Astrocyte (in vitro differentiated cells and primary cell): ENCODE results near the gene UQCRFS1. TPM values are rescaled to one million over a fixed set of nuclear protein-coding genes. Genes with fewer than 3 reads are reported as not detected.

Source experiments
- DNase-seq: peaks from one replicate; pipeline ENCODE4 v3.0.0-alpha.2; 2010; ENCODE audit warnings: low read depth
- FAIRE-seq: peaks from 2 replicates; lab custom pipeline; 2011; peaks lifted over from hg19 to GRCh38; lab: Jason Lieb, UNC
- H2AFZ ChIP-seq: 2 replicates; pipeline ENCODE4 v1.6.0; 2012; ENCODE audit warnings: low read depth, low read length, inconsistent platforms
- H3K27ac ChIP-seq: 2 replicates; pipeline ENCODE4 v1.5.1; 2011; ENCODE audit warnings: low read depth, low read length, inconsistent platforms
- H3K27me3 ChIP-seq: 2 replicates; pipeline ENCODE4 v1.6.0; 2011; ENCODE audit warnings: low read length, inconsistent platforms; ENCODE audit not compliant: insufficient read depth
- H3K36me3 ChIP-seq: 2 replicates; pipeline ENCODE4 v1.5.1; 2011; ENCODE audit warnings: low read length, inconsistent platforms; ENCODE audit not compliant: insufficient read depth
- H3K4me1 ChIP-seq: 2 replicates; pipeline ENCODE4 v1.5.1; 2011; ENCODE audit warnings: low read length, inconsistent platforms; ENCODE audit not compliant: insufficient read depth
- H3K4me2 ChIP-seq: 2 replicates; pipeline ENCODE4 v1.6.0; 2012; ENCODE audit warnings: low read length, inconsistent platforms
- H3K4me3 ChIP-seq: 2 replicates; pipeline ENCODE4 v1.5.1; 2011; ENCODE audit warnings: low read depth, mild to moderate bottlenecking, low read length, inconsistent platforms; ENCODE audit not compliant: insufficient read depth
- H3K79me2 ChIP-seq: 2 replicates; pipeline ENCODE4 v1.6.0; 2012; ENCODE audit warnings: mild to moderate bottlenecking, low read length, inconsistent platforms; ENCODE audit not compliant: insufficient read depth
- H3K9ac ChIP-seq: 2 replicates; pipeline ENCODE4 v1.6.0; 2012; ENCODE audit warnings: mild to moderate bottlenecking, low read length, inconsistent platforms
- H3K9me3 ChIP-seq: 2 replicates; pipeline ENCODE4 v1.5.1; 2012; ENCODE audit warnings: low read depth, mild to moderate bottlenecking, low read length, inconsistent platforms; ENCODE audit not compliant: insufficient read depth
- H4K20me1 ChIP-seq: 2 replicates; pipeline ENCODE4 v1.6.0; 2012; ENCODE audit warnings: low read length, inconsistent platforms; ENCODE audit not compliant: insufficient read depth
- H3K27ac Mint-ChIP-seq: one replicate; pipeline ENCODE4 v1.8.0; 2021; ENCODE audit warnings: mild to moderate bottlenecking, mixed read lengths; ENCODE audit not compliant: unreplicated experiment
- H3K27me3 Mint-ChIP-seq: one replicate; pipeline ENCODE4 v1.8.0; 2021; ENCODE audit warnings: low read depth, mixed read lengths; ENCODE audit not compliant: unreplicated experiment
- H3K36me3 Mint-ChIP-seq: one replicate; pipeline ENCODE4 v1.8.0; 2021; ENCODE audit warnings: low read depth, mixed read lengths; ENCODE audit not compliant: unreplicated experiment
- H3K4me1 Mint-ChIP-seq: one replicate; pipeline ENCODE4 v1.8.0; 2021; ENCODE audit warnings: low read depth, mixed read lengths; ENCODE audit not compliant: unreplicated experiment
- H3K4me3 Mint-ChIP-seq: one replicate; pipeline ENCODE4 v1.8.0; 2021; ENCODE audit warnings: mild to moderate bottlenecking, moderate library complexity, mixed read lengths; ENCODE audit not compliant: unreplicated experiment
- H3K9me3 Mint-ChIP-seq: one replicate; pipeline ENCODE4 v1.8.0; 2021; ENCODE audit warnings: mild to moderate bottlenecking, mixed read lengths; ENCODE audit not compliant: unreplicated experiment
- CTCF ChIP-seq: IDR thresholded peaks from 2 replicates; pipeline ENCODE4 v1.5.1; 2011; ENCODE audit warnings: low read depth, mild to moderate bottlenecking, inconsistent platforms, low read length, moderate library complexity; ENCODE audit not compliant: insufficient read depth
- EZH2 ChIP-seq: IDR thresholded peaks from 2 replicates; pipeline ENCODE4 v1.6.1; 2012; ENCODE audit warnings: mild to moderate bottlenecking, low read length, inconsistent platforms; ENCODE audit not compliant: insufficient read depth
- total RNA-seq: library from RNA; stranded (reverse); gene quantifications from 2 replicates; pipeline ENCODE4 v1.2.1, GENCODE V29; 2021

Gene UQCRFS1
- total RNA-seq, 1 donor from 2014 or later = 33.1 TPM

GRCh38 chr19:29217616-29218015 lies 4.7 kb upstream of the UQCRFS1 start:
- Histone ChIP-seq H3K36me3 (no peaks in the 10 kb centered on the region), H3K9ac (no peak overlapping the region), H3K27ac (no peak overlapping the region), H3K4me1 (no peaks in the 10 kb centered on the region), H3K79me2 (peaks cover 2% of the 10 kb centered on the region), H3K27me3 (no peaks in the 10 kb centered on the region), H3K4me2 (no peak overlapping the region), H2AFZ (no peak overlapping the region), H4K20me1 (no peaks in the 10 kb centered on the region), H3K4me3 (no peak overlapping the region), H3K9me3 (no peaks in the 10 kb centered on the region)
- DNase-seq = no peak
- H3K36me3 Mint-ChIP-seq = no peaks in the 10 kb centered on the region
- no peak for TF ChIP-seq CTCF
- no peak for TF ChIP-seq EZH2
- H3K27ac Mint-ChIP-seq = no peak overlapping the region
- no peaks in the 10 kb centered on the region for H3K9me3 Mint-ChIP-seq
- FAIRE-seq = no peak
- H3K27me3 Mint-ChIP-seq = peaks cover 26% of the 10 kb centered on the region
- peaks cover 1% of the 10 kb centered on the region for H3K4me1 Mint-ChIP-seq
- no peak overlapping the region for H3K4me3 Mint-ChIP-seq

- Histone ChIP-seq H2AFZ (no peak overlapping the region), H3K9me3 (no peaks in the 10 kb centered on the region), H3K27me3 (no peaks in the 10 kb centered on the region), H4K20me1 (peaks cover 14% of the 10 kb centered on the region), H3K79me2 (peaks cover 18% of the 10 kb centered on the region), H3K4me1 (peaks cover 7% of the 10 kb centered on the region), H3K9ac (no peak overlapping the region), H3K4me2 (no peak overlapping the region), H3K27ac (no peak overlapping the region), H3K36me3 (peaks cover 4% of the 10 kb centered on the region), H3K4me3 (no peak overlapping the region)
- DNase-seq (no peak), FAIRE-seq (no peak)
- H3K27me3 Mint-ChIP-seq = peaks cover 10% of the 10 kb centered on the region
- no peak overlapping the region for H3K4me3 Mint-ChIP-seq
- H3K9me3 Mint-ChIP-seq = peaks cover 3% of the 10 kb centered on the region
- peaks cover 7% of the 10 kb centered on the region for H3K4me1 Mint-ChIP-seq
- TF ChIP-seq EZH2 (no peak), CTCF (no peak)
- no peaks in the 10 kb centered on the region for H3K36me3 Mint-ChIP-seq
- H3K27ac Mint-ChIP-seq = no peak overlapping the region
Observed at GRCh38 chr19:29216021-29216420, 3.1 kb upstream of the UQCRFS1 start.

GRCh38 chr19:29215322-29215845 lies 2.4 kb upstream of the UQCRFS1 start:
- Mint-ChIP-seq H3K27ac (no peak overlapping the region), H3K9me3 (peaks cover 3% of the 10 kb centered on the region), H3K4me1 (peaks cover 7% of the 10 kb centered on the region), H3K36me3 (no peaks in the 10 kb centered on the region), H3K4me3 (no peak overlapping the region), H3K27me3 (peaks cover 8% of the 10 kb centered on the region)
- no peak for TF ChIP-seq CTCF
- TF ChIP-seq EZH2 = no peak
- Histone ChIP-seq H3K4me3 (no peak overlapping the region), H2AFZ (no peak overlapping the region), H3K79me2 (peaks cover 20% of the 10 kb centered on the region), H3K27ac (no peak overlapping the region), H4K20me1 (peaks cover 14% of the 10 kb centered on the region), H3K36me3 (peaks cover 4% of the 10 kb centered on the region), H3K4me2 (no peak overlapping the region), H3K27me3 (no peaks in the 10 kb centered on the region), H3K4me1 (peaks cover 7% of the 10 kb centered on the region), H3K9me3 (no peaks in the 10 kb centered on the region), H3K9ac (no peak overlapping the region)
- FAIRE-seq = no peak
- DNase-seq = no peak
